Endothelial cell of hepatic sinusoid (primary cell): ENCODE measurements around the gene CDH24.

Experiments used
- in situ Hi-C: cut with HindIII; loops from 2 replicates; pipeline ENCODE4 v1.10.0; 2017; ENCODE audit warnings: low sequenced_read_pairs

The CDH24 gene

DNA sequence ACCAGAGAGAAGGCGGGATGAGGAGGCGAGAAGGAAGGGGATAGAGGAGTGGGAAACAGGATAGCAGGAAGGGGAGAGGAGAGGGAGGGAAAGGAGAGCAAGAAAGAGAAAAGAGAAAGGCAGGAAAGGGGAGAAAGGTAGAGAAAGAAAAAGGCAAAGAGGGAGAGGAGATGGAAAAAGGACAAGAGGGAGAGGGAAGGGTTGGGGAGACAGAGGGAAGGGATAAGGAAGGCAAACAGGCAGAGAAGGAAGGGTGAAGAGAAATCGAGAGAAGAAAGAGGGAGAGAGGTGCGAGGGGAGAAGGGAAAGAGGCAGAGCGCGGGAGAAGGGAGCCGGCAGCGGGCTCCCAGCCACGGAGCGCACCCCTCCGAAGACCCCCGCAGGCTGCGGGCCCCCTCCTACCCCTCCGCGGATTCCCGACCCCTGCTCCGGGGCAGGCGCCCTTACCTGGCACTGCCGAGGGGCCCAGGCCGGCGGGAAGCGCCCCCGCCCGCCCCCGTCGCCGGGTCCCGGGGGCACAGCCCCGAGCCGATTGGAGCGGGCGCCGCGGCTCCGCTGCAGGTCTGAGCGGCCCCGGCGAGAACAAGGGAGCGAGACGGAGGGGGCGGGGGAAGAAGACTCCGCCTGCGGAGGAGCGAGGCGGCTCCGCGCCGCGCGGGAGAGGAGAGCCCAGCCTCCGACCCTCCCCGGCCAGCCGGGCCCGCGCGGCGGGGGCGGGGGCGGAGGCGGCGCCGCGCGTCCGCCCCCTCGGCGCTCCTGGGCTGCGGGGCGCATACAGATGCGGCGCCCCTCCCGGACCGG is at the start of gene CDH24:
Gene CDH24, minus strand, starts transcription at position 565 of the 801 bp plus-strand sequence. CDS start 1,787 bp downstream, outside the sequence.
- in situ Hi-C loops, result no loop called here

DNA sequence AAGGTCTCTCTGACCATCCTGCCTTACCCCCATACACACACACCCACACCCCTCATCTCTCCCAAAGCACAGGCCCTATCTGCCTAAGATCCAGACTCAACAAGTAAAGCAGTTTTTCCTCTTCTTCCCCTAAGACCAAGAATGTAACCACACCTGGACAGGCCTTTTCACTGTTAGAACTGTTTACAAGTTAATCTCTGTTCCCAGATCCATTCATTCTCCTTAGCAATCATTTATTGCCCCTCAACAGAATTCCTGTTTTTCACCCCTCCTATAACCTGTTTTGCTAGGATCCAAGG is 49.4 kb upstream of the CDH24 start:
- in situ Hi-C loops, result no loop called here

- in situ Hi-C loops, result no loop called here
Measured at GRCh38 chr14:23105348-23105824, 48.1 kb upstream of the CDH24 start.

- in situ Hi-C loops, result no loop called here
Measured at GRCh38 chr14:23104591-23105347, 47.4 kb upstream of the CDH24 start, which contains the start of gene CIROP. Gene CIROP, minus strand, starts transcription at chr14:23104989. Its CDS starts 69 bp downstream, at chr14:23104920.

- in situ Hi-C loops, result no loop called here
Measured at GRCh38 chr14:23104070-23104590, 46.8 kb upstream of the CDH24 start.

DNA sequence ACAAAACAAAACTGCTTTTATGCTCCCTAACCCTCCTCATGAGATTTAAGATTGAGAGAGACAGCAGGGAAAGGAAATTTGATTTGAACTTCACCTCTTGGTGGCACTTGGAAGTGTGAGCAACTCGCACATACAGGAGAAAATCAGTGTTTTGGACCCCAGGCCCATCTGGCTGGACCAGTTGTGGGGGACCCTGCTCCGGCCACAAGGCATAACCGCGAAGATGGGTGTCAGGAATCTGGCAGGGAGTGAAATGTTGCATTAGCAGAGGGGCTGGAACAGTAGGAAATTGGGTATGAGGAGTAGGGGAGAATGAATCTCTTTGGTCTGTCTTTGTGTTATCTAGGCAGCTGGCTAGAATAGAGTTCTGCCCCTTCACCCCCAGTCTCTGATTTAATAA is 46.3 kb upstream of the CDH24 start:
- in situ Hi-C loops, result no loop called here

DNA sequence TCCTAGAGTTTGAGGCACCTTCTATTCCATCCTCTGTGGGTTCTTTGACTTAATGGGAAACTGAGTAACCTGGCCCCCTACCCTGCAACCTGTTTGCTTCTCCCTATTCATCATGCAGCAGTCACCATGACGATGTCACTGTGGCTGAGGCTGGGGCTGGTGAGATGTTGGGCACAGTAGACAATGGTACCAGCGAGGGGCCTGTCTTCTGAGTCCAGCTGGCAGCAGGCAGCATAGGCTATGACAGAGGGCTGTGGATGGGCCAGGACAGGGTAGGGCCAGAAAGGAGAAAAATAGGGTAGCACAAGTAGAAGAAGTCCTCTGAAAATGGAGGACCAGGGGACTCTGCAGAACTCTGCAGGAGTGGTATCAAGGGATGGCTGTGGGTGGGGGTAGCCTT is 45.5 kb upstream of the CDH24 start:
- in situ Hi-C loops, result no loop called here

GRCh38 chr14:23101986-23102625 is 44.8 kb upstream of the CDH24 start:
- in situ Hi-C loops, result no loop called here

- in situ Hi-C loops, result no loop called here
Measured at GRCh38 chr14:23101213-23101970, 44.1 kb upstream of the CDH24 start.

DNA sequence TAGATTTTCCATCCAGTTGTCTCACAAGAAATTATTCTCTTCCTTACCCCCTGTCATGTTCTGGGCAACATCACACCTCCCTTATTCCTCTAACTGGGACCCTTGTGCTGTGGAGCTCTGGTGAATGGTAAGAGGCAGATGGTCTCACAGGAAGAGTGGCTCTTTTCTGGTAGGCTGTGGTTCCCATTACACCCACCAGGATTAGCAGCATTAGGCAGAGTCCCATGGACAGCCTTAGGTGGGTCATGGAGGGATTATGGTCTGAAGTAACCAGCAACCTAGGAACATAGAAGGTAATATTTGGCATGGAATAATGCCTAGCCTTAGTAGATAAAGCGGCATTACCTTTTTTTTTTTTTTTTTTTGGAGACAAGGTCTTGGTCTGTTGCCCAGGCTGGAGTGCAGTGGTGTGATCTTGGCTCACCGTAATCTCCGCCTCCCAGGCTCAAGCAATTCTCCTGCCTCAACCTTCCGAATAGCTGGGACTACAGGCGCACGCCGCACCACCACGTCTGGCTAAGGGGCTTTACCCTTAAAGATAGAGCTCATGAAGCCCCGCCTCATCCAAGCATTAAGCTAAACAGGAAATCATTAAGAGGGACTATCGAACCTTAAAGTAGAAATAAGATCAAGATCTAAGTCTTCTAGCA is 42.0 kb upstream of the CDH24 start:
- in situ Hi-C loops, result no loop called here

DNA sequence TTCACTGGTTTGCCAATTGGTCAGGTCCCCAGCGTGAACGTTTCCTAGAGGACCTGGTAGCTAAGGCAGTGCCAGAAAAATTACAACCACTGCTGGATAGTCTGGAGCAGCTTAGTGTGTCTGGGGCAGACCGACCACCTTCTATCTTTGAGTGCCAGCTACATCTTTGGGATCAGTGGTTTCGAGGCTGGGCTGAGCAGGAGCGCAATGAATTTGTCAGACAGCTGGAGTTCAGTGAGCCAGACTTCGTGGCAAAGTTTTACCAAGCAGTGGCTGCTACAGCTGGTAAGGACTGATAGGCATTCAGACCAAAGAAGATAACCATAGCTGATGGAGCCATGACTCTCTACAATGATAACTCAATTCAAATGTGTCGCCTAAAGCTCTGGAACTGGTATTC is 40.5 kb upstream of the CDH24 start:
- in situ Hi-C loops, result no loop called here

DNA sequence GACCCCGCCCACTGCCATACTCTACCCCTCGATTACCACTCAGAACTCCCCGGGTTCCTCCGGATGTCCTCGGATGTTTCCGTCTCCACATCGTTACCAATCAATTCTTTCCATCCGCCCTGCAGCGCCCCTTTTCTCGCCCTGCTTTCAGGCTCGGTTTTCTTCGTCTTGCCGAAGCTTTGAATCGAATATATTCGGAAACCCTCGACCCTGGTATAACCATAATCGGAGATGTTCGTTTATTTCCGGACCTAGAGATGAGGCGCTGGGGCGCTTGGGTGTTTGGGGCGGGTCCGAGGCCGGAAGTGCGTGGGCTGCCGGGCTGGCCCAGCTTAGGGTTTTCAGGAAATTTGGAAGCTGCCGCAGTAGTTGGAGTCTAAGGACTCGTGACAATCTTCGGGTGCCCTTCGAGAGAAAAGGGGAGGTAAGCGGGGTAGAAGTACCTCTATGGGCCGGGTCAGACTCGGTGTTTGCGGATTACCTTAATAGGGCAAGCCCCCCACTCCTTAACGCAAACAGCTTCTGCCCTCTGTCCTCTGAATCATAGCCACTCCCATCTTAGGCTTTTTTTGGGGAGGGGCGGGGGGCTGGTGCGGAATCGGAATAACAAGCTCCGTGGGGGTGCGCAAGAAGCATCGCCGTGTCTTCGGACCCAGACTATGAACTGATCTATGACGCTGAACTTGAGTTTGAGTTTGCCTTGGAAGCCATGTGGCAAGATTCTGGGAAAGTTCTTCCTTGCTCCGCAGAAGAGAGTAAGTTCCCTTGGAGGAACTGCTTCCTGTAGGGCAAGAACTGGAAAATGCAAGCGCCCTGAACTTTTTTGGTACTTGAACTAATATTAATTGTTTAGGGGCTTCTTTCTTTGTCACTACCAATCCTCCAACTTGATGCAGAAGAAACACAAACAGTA is 38.1 kb upstream of the CDH24 start, which contains the start of gene C14orf119:
Gene C14orf119, plus strand, starts transcription at position 310 of the 913 bp plus-strand sequence. CDS start 2,154 bp downstream, outside the sequence.
- in situ Hi-C loops, result no loop called here

DNA sequence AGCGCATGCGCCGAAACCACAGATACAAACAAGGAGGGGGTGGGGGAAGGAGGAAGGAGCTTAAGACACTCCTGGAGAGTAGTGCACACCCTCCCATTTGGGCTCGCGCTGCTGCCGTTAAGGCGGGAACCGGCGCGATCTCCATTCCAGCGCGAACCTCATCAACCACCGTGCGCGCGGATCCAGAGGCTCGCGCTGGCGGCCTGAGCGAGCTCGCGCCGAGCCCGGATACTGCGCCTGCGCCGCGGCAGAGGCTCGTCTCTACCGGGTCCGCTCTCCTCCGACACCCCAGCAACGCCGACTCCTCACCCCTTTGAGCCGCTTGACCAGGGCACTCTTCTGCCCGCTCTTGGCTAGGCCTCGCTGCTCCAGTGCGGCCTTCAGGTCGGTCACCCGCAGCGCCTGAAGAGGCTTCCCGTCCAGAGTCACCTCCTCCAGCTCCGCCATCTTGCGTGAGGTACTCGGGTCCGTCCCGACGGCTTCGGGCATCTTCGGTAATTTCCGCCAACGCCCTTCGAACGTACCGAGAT is 37.4 kb upstream of the CDH24 start, which contains the start of gene ACIN1:
Gene ACIN1, minus strand, starts transcription at position 471 of the 530 bp plus-strand sequence. Its CDS starts 24 bp downstream, at position 447.
- in situ Hi-C loops, result no loop called here

DNA sequence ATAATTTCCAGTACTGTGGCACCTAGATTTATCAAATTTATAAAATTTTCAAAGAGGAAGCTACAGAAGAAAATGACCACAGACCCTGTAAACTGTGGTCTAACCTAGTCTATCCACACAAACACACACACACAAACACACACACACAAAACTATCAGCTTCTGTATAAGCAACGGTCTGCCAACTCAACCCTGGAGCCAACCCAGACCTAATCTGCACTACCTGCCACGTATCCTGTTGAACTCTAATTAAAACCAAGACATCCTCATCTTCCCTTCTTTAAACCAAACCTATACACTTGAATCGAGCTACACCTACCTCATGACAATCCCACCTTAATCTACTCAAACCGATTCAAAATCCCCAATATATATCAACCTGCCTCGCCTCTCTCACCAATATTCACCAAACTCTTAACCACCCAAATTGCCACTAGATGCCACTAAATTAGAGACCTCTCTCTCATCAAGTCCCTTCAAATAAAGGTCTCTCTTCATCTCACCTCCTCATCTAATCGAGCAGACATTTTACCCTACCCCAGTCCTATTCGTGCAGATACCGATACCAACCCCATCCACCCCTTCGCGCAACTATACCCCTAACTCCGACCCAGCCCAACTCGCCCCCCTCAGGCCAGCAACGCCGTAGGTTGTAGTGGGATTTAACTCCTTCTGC is 36.8 kb upstream of the CDH24 start:
- in situ Hi-C loops, result no loop called here

DNA sequence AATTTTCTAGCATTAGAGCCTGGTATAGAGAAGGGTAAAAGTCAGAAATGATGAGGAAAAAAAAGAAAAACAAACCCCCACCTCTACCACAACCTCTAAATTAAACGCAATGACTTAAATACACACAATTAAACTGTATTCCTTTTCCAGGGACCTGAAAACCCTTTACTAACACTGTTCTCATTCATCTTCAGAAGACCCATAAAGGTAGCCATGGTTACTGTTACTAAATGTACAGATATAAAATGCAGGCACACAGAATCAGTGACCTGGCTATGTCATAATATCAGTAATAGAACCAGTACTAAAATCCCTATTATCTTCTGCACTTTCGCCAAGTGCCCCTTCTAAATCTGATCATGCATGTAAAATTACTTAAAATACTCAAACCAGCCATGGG is 36.2 kb upstream of the CDH24 start:
- in situ Hi-C loops, result no loop called here

- in situ Hi-C loops, result no loop called here
Measured at GRCh38 chr14:23093104-23093503, 35.8 kb upstream of the CDH24 start.

DNA sequence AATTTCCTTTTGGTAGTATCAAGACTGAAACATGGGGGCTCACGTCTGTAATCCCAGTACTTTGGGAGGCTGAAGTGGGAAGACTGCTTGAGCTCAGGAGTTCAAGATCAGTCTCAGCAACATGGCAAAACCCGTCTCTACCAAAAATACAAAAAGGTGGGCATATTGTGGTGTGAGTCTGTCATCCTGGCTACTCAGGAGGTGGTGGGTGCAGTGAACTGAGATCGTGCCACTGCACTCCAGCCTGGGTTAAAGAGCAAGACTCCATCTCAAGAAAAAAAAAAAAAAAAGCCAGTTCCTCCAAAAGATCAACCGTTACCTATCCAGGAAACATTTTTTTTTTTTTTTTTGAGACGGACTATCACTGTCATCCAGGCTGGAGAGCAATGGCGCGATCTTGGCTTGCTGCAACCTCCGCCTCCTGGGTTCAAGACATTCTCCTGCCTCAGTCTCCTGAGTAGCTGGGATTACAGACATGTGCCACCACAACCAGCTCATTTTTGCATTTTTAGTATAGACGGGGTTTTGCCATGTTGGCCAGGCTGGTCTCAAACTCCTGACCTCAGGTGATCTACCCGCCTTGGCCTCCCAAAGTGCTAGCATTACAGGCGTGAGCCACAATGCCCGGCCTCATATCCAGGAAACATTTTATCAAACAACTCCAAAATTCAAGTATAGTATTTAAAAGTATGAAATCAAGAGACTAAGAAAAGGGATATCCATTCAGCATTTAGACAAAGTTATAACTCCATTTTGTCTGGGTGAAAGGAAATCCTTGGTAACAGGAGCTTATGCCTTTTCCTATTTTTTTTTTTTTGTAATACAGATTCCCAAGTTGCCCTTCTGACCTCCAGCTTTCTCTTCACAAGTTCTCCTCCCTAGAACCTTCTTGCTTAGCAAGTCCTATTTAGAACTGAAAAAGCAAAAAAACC is 34.2 kb upstream of the CDH24 start:
- in situ Hi-C loops, result no loop called here
